Activated B cell treated with CpG ODN at 0.5 μM for 24 hours (primary cell): ENCODE results near the gene SBNO2. TPM values are rescaled to one million over a fixed set of nuclear protein-coding genes. Genes with fewer than 3 reads are reported as not detected.

Experiments used
- ATAC-seq: fragments of 200-7000 bp; cut with Tn5 transposase; one replicate; pipeline ENCODE4 v1.10.0; 2021; ENCODE audit warnings: low read depth, mild to moderate bottlenecking, moderate library complexity
- CTCF ChIA-PET: fragments of 350-600 bp; sonication (Branson Sonifier 250); formaldehyde crosslinking; loops from one replicate; lab custom pipeline; 2021; ENCODE audit warnings: antibody characterized with exemption; lab: Charles Lee
- POLR2A ChIA-PET: fragments of 350-600 bp; sonication (Branson Sonifier 250); formaldehyde crosslinking; loops from one replicate; lab custom pipeline; 2021; ENCODE audit warnings: antibody characterized with exemption; lab: Charles Lee
- DNase-seq: peaks from one replicate; pipeline ENCODE4 v3.0.0; 2022
- H3K27ac Mint-ChIP-seq: one replicate; pipeline ENCODE4 v1.8.0; 2020; ENCODE audit warnings: mixed read lengths
- H3K27me3 Mint-ChIP-seq: one replicate; pipeline ENCODE4 v1.8.0; 2021; ENCODE audit warnings: mixed read lengths
- H3K36me3 Mint-ChIP-seq: one replicate; pipeline ENCODE4 v1.8.0; 2021; ENCODE audit warnings: low read depth, mixed read lengths
- H3K4me1 Mint-ChIP-seq: one replicate; pipeline ENCODE4 v1.8.0; 2021; ENCODE audit warnings: mixed read lengths
- H3K4me3 Mint-ChIP-seq: one replicate; pipeline ENCODE4 v1.8.0; 2020; ENCODE audit warnings: mild to moderate bottlenecking, mixed read lengths
- H3K9me3 Mint-ChIP-seq: one replicate; pipeline ENCODE4 v1.8.0; 2020; ENCODE audit warnings: mixed read lengths
- CTCF ChIP-seq: fragments of 200-600 bp; IDR thresholded peaks from one replicate; pipeline ENCODE4 v1.8.0; 2022; ENCODE audit warnings: antibody characterized with exemption, mild to moderate bottlenecking
- intact Hi-C: fragments of 100-400 bp; cut with micrococcal nuclease; formaldehyde crosslinking; loops from one replicate; pipeline ENCODE4 v1.15.1; 2024
- total RNA-seq: library from RNA; stranded (reverse); gene quantifications from 2 replicates; pipeline ENCODE4 v1.2.3, GENCODE V29; 2022

Gene SBNO2
- total RNA-seq, 1 donor from 2014 or later: 127 TPM

DNA sequence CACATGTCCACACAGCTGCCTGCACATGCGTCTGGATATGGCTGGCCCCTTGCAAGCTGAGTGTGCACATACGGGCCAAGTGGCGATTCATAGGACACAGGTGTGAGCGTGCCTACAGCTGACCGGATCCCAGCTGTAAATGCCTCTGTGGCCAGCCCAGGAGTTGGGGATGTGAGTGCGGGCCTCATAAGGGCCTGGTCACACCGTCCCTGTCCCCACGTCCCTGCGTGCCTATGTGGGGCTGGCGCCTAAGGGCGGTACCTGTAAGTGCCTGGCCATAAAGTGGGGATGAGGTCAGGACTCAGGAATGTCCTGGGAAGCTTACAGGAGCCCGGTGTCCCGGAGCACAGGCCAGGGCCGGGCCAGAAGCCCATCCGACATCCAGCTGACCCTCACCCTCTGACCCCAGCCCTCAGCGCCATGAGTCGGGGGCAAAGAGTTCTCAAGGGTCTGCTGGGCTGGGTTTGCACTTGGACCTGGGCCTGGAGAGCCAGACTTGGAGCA lies 108.4 kb downstream of the SBNO2 start:
- ChIA-PET CTCF (interaction anchor here (1.0 to 2.7 kb wide), 5 partner anchors 9 to 201 kb away, joined by 3 to 13 read pairs (median 4); partner anchors contain the start of gene CNN2), POLR2A (interaction anchor here (0.6 to 5.3 kb wide), 9 partner anchors 9 to 204 kb away, joined by 3 to 140 read pairs (median 25); partner anchors contain the start of genes ABCA7, CIRBP, CNN2 and WDR18)
- H3K36me3 Mint-ChIP-seq: peaks cover 21% of the 10 kb centered on the region
- no peaks in the 10 kb centered on the region for H3K27me3 Mint-ChIP-seq
- no peak for TF ChIP-seq CTCF
- no peaks in the 10 kb centered on the region for H3K9me3 Mint-ChIP-seq
- intact Hi-C loops: loop anchor here (2.0 to 5.0 kb wide), 2 partner anchors 27 to 127 kb away; no protein-coding TSS in a partner anchor
- H3K4me3 Mint-ChIP-seq: peak overlapping the region; percentile 60
- ATAC-seq (no peak), DNase-seq (no peak)
- H3K27ac Mint-ChIP-seq: no peak overlapping the region
- H3K4me1 Mint-ChIP-seq: peaks cover 39% of the 10 kb centered on the region

- TF ChIP-seq CTCF: peak; percentile 33
- H3K36me3 Mint-ChIP-seq: peaks cover 18% of the 10 kb centered on the region
- H3K4me3 Mint-ChIP-seq: peak overlapping the region; percentile 60
- intact Hi-C loops: loop anchor here (5.0 kb wide), 1 partner anchor 127 kb away; no protein-coding TSS in a partner anchor
- peaks cover 38% of the 10 kb centered on the region for H3K4me1 Mint-ChIP-seq
- ChIA-PET CTCF (interaction anchor here (0.6 to 2.7 kb wide), 14 partner anchors 10 to 179 kb away, joined by 3 to 13 read pairs (median 4); partner anchors contain the start of genes ABCA7 and CNN2), POLR2A (interaction anchor here (0.6 to 5.3 kb wide), 14 partner anchors 12 to 794 kb away, joined by 3 to 140 read pairs (median 7); partner anchors contain the start of genes ABCA7, CNN2, GPX4 and RNU6-2)
- ATAC-seq: peak; percentile 36
- no peaks in the 10 kb centered on the region for H3K27me3 Mint-ChIP-seq
- no peak overlapping the region for H3K27ac Mint-ChIP-seq
- no peaks in the 10 kb centered on the region for H3K9me3 Mint-ChIP-seq
- DNase-seq: peak; percentile 68
Observed at GRCh38 chr19:1064661-1065605, 109.1 kb downstream of the SBNO2 start.

- no peaks in the 10 kb centered on the region for H3K27me3 Mint-ChIP-seq
- no peak for TF ChIP-seq CTCF
- POLR2A ChIA-PET: interaction anchor here (0.6 to 5.3 kb wide), 12 partner anchors 13 to 794 kb away, joined by 3 to 140 read pairs (median 8); partner anchors contain the start of genes ABCA7, CNN2, GPX4 and RNU6-2
- intact Hi-C loops: no loop called here
- no peaks in the 10 kb centered on the region for H3K9me3 Mint-ChIP-seq
- CTCF ChIA-PET: interaction anchor here (1.0 to 2.7 kb wide), 13 partner anchors 11 to 180 kb away, joined by 3 to 13 read pairs (median 4); partner anchors contain the start of genes ABCA7 and CNN2
- ATAC-seq: no peak
- DNase-seq: no peak
- peak overlapping the region; percentile 15 for H3K4me3 Mint-ChIP-seq
- no peak overlapping the region for H3K27ac Mint-ChIP-seq
- H3K4me1 Mint-ChIP-seq: peaks cover 31% of the 10 kb centered on the region
- H3K36me3 Mint-ChIP-seq: peaks cover 18% of the 10 kb centered on the region
Observed at GRCh38 chr19:1063909-1064660, 110.0 kb downstream of the SBNO2 start.

GRCh38 chr19:1063030-1063908 lies 110.8 kb downstream of the SBNO2 start:
- Mint-ChIP-seq H3K27me3 (no peaks in the 10 kb centered on the region), H3K27ac (no peak overlapping the region), H3K36me3 (peaks cover 15% of the 10 kb centered on the region), H3K9me3 (no peaks in the 10 kb centered on the region), H3K4me3 (no peak overlapping the region), H3K4me1 (peaks cover 29% of the 10 kb centered on the region)
- intact Hi-C loops: no loop called here
- CTCF ChIA-PET: no interaction called here
- POLR2A ChIA-PET: no interaction called here
- DNase-seq (no peak), ATAC-seq (no peak)
- TF ChIP-seq CTCF: no peak
